Stimulated activated CD4-positive, alpha-beta T cell treated with anti-CD3 and anti-CD28 coated beads, Interleukin-4, amount 100 ng/mL, for 24 hours (primary cell): ENCODE results near the gene FKBP1A.

Source experiments
- DNase-seq: peaks from one replicate; pipeline ENCODE4 v3.0.0-alpha.2; 2020

Gene FKBP1A

GRCh38 chr20:1383623-1384404, 9.0 kb downstream of the FKBP1A start:
- DNase-seq, result no peak

GRCh38 chr20:1382670-1383069, 10.2 kb downstream of the FKBP1A start:
- no peak for DNase-seq

- no peak for DNase-seq
Observed at GRCh38 chr20:1381753-1382591, 10.9 kb downstream of the FKBP1A start.

- no peak for DNase-seq
Observed at GRCh38 chr20:1378735-1379125, 14.1 kb downstream of the FKBP1A start.

GRCh38 chr20:1377984-1378734, 14.7 kb downstream of the FKBP1A start:
- no peak for DNase-seq

GRCh38 chr20:1377341-1377871, 15.4 kb downstream of the FKBP1A start:
- DNase-seq, result no peak

- no peak for DNase-seq
Observed at GRCh38 chr20:1376408-1377270, 16.2 kb downstream of the FKBP1A start.

GRCh38 chr20:1376007-1376406, 16.8 kb downstream of the FKBP1A start:
- DNase-seq, result no peak

- no peak for DNase-seq
Observed at GRCh38 chr20:1375515-1375914, 17.3 kb downstream of the FKBP1A start.

GRCh38 chr20:1374246-1374645, 18.6 kb downstream of the FKBP1A start:
- no peak for DNase-seq

GRCh38 chr20:1373614-1374013, 19.2 kb downstream of the FKBP1A start:
- no peak for DNase-seq

- no peak for DNase-seq
Observed at GRCh38 chr20:1373036-1373435, 19.8 kb downstream of the FKBP1A start.

GRCh38 chr20:1371830-1372539, 20.9 kb downstream of the FKBP1A start:
- no peak for DNase-seq

GRCh38 chr20:1371202-1371782, 21.6 kb downstream of the FKBP1A start:
- DNase-seq, result no peak

- DNase-seq, result no peak
Observed at GRCh38 chr20:1370548-1371110, 22.2 kb downstream of the FKBP1A start.

GRCh38 chr20:1369970-1370369, 22.9 kb downstream of the FKBP1A start:
- DNase-seq, result no peak

GRCh38 chr20:1368448-1369199, 24.2 kb downstream of the FKBP1A start:
- DNase-seq, result no peak

GRCh38 chr20:1367479-1367878, 25.4 kb downstream of the FKBP1A start:
- no peak for DNase-seq

- DNase-seq, result peak; percentile 16
Observed at GRCh38 chr20:1364106-1364505, 28.7 kb downstream of the FKBP1A start.

- DNase-seq, result no peak
Observed at GRCh38 chr20:1363522-1363921, 29.3 kb downstream of the FKBP1A start.
